Common myeloid progenitor, CD34-positive (primary cell): ENCODE measurements around the gene ASAP2.

Experiments used
- CTCF ChIA-PET: fragments of 350-600 bp; sonication (Branson Sonifier 250); formaldehyde crosslinking; loops from one replicate; lab custom pipeline; 2021; ENCODE audit warnings: antibody characterized with exemption; lab: Charles Lee
- POLR2A ChIA-PET: fragments of 350-600 bp; sonication (Branson Sonifier 250); formaldehyde crosslinking; loops from one replicate; lab custom pipeline; 2021; ENCODE audit warnings: antibody characterized with exemption; lab: Charles Lee
- DNase-seq, 3 donors: peaks; one replicate each; pipeline versions ENCODE4 v3.0.0 to v3.0.0-alpha.2; 2013
- H3K27ac ChIP-seq, 2 experiments: 1 replicate in 1 of 2; 2 replicates in 1 of 2; pipeline ENCODE4 v1.7.0; 2013; ENCODE audit warnings: inconsistent platforms in 2 of 2, low read length in 2 of 2, mild to moderate bottlenecking in 2 of 2, low read depth in 1 of 2, moderate library complexity in 1 of 2; ENCODE audit not compliant: severe bottlenecking in 2 of 2, insufficient read depth in 1 of 2, poor library complexity in 1 of 2
- H3K27me3 ChIP-seq, 5 experiments: replicated peaks in 2 of 5; 1 replicate in 3 of 5; 2 replicates in 2 of 5; pipeline versions ENCODE4 v1.6.1 to v1.7.0; 2013; ENCODE audit warnings: low read length in 4 of 5, mild to moderate bottlenecking in 2 of 5, moderate library complexity in 2 of 5, inconsistent platforms in 1 of 5; ENCODE audit not compliant: insufficient read depth in 5 of 5, control insufficient read depth in 4 of 5
- H3K36me3 ChIP-seq, 4 experiments: 1 replicate in 2 of 4; 2 replicates in 2 of 4; pipeline versions ENCODE4 v1.6.1 to v1.7.0; 2013; ENCODE audit warnings: low read length in 3 of 4, control low read depth in 1 of 4, mild to moderate bottlenecking in 1 of 4; ENCODE audit not compliant: control insufficient read depth in 4 of 4, insufficient read depth in 4 of 4
- H3K4me1 ChIP-seq, 4 experiments: 1 replicate in 3 of 4; 2 replicates in 1 of 4; pipeline versions ENCODE4 v1.6.1 to v1.7.1; 2013; ENCODE audit warnings: low read length in 3 of 4, mild to moderate bottlenecking in 3 of 4, control low read depth in 1 of 4, inconsistent platforms in 1 of 4, moderate library complexity in 1 of 4; ENCODE audit not compliant: control insufficient read depth in 4 of 4, insufficient read depth in 4 of 4; ENCODE audit errors: control extremely low read depth in 1 of 4
- H3K4me3 ChIP-seq, 7 experiments: 1 replicate in 4 of 7; 2 replicates in 3 of 7; pipeline versions ENCODE4 v1.5.1 to v1.7.0; 2013; ENCODE audit warnings: mild to moderate bottlenecking in 7 of 7, low read length in 6 of 7, moderate library complexity in 6 of 7, inconsistent platforms in 2 of 7, low read depth in 2 of 7, control low read depth in 1 of 7; ENCODE audit not compliant: insufficient read depth in 4 of 7, control insufficient read depth in 1 of 7; ENCODE audit errors: extremely low read depth in 1 of 7
- H3K9me3 ChIP-seq, 5 experiments: 1 replicate in 4 of 5; 2 replicates in 1 of 5; pipeline versions ENCODE4 v1.6.1 to v1.7.1; 2013; ENCODE audit warnings: low read length in 4 of 5, mild to moderate bottlenecking in 2 of 5, inconsistent platforms in 1 of 5, low read depth in 1 of 5, moderate library complexity in 1 of 5; ENCODE audit not compliant: control insufficient read depth in 4 of 5, insufficient read depth in 2 of 5; ENCODE audit errors: control extremely low read depth in 1 of 5
- WGBS: methylation state at CpG from one replicate; pipeline ENCODE4 v1.1.5; 2013; ENCODE audit not compliant: insufficient coverage; 5-methylcytosine and 5-hydroxymethylcytosine counted together

The ASAP2 gene

GRCh38 chr2:9250498-9251153, 44.0 kb downstream of the ASAP2 start:
- Histone ChIP-seq H3K27ac (no peak overlapping the region), H3K9me3 (no peaks in the 10 kb centered on the region), H3K27me3 (no peaks in the 10 kb centered on the region), H3K36me3 (no peaks in the 10 kb centered on the region), H3K4me1 (peaks cover 0 to 8% (median 2%) of the 10 kb centered on the region in 4 experiments), H3K4me3 (no peak overlapping the region)
- CTCF ChIA-PET = no interaction called here
- DNase-seq = no peak
- POLR2A ChIA-PET = no interaction called here
- 94% methylated on average over 12 of the region's 12 CpGs for WGBS

DNA sequence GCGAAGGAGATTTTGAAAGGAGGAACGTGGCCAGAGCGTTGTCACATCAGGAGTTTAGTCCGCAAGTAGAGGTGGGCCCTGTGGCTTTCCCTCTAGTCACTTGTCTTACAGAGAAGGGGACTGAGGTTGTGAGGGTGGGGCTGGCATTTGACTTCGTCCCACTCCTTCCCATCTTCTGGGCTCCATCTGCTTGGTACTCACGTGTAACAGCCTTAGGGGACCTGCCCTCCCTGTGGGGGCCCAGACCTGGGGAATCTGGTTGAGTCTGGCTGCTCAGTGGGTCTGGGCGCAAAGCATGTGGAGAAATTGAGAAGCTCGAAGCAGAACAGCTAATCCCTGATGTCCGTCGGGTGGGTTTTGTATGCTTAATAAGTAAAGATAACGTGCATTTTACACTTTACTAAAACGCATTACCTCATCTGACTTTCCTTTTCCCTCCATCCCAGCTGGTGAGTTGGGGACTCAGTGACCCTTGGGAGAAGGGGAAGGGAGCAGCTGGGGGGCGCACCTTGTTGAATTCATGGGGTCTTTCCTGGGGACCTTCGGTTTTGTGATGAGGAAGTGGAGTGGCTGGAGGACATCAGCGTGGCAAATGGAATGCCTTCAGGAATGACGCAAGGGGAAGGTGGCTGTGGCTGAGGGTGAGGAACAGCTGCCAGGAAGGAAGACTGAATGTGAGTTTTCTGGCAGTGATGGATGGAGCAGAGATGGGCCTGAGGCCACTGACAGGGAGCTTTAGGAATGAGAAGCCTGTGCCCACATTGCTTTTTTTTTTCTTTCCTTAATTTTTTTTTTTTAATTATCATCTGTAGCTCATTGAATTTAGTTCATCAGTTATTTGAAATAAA, 44.8 kb downstream of the ASAP2 start:
- H3K4me1 ChIP-seq = peaks cover 0 to 8% (median 2%) of the 10 kb centered on the region in 4 experiments
- H3K4me3 ChIP-seq = no peak overlapping the region
- H3K27ac ChIP-seq = no peak overlapping the region
- no peak for DNase-seq
- ChIA-PET CTCF (no interaction called here), POLR2A (no interaction called here)
- whole genome bisulfite sequencing = 66% methylated on average over 9 of the region's 16 CpGs
- H3K9me3 ChIP-seq = no peaks in the 10 kb centered on the region
- no peaks in the 10 kb centered on the region for H3K27me3 ChIP-seq
- H3K36me3 ChIP-seq = no peaks in the 10 kb centered on the region

DNA sequence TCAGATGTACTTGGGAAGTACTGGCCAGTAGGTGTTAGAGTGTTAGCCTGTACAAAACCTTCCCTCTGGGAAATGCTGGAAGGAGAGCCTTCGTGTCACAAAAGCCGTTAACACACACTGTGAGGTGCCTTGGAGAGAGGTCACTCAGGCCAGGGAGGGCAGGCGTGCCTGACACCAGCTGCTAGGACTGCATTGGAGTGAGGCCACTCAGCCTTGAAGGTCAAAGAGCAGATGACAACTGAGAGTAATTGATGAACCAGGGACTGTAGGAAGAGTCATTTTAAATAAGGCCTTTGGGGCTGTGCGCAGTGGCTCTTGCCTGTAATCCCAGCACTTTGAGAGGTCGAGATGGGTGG, 45.4 kb downstream of the ASAP2 start:
- DNase-seq = no peak
- Histone ChIP-seq H3K4me1 (peaks cover 0 to 8% (median 2%) of the 10 kb centered on the region in 4 experiments), H3K27me3 (no peaks in the 10 kb centered on the region), H3K27ac (no peak overlapping the region), H3K4me3 (no peak overlapping the region), H3K36me3 (no peaks in the 10 kb centered on the region), H3K9me3 (no peaks in the 10 kb centered on the region)
- POLR2A ChIA-PET = no interaction called here
- 98% methylated on average over 5 of the region's 5 CpGs for WGBS
- CTCF ChIA-PET = interaction anchor here (0.7 kb wide), 2 partner anchors 22 to 166 kb away, joined by 3 read pairs; no protein-coding TSS in a partner anchor

DNA sequence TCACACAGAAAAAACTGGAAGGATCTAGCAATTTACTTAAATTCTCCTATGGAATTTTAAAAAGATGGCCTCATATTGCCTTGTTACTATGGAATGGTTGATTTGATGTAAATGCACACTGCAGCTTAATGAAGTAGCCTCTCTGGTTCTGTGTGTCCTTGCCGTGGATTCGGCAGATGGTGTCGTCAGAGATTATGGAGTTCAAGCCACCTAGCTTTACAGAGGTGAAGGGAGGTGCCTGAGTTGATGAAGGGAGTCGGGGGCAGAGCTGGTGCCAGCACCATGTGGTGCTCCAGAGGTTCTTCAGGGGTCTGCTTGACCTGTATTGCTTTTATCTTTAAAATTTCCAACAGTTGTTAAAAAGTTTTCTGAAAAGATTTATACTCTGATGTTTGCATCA, 48.8 kb downstream of the ASAP2 start:
- H3K27ac ChIP-seq = no peak overlapping the region
- H3K27me3 ChIP-seq = no peaks in the 10 kb centered on the region
- no peak overlapping the region for H3K4me3 ChIP-seq
- 100% methylated on average over 2 of the region's 4 CpGs for WGBS
- H3K4me1 ChIP-seq = peaks cover 0 to 13% (median 10%) of the 10 kb centered on the region in 4 experiments
- ChIA-PET CTCF (no interaction called here), POLR2A (no interaction called here)
- DNase-seq = no peak
- no peaks in the 10 kb centered on the region for H3K36me3 ChIP-seq
- H3K9me3 ChIP-seq = no peaks in the 10 kb centered on the region

- Histone ChIP-seq H3K9me3 (no peaks in the 10 kb centered on the region), H3K4me1 (peaks cover 0 to 13% (median 12%) of the 10 kb centered on the region in 4 experiments), H3K36me3 (no peaks in the 10 kb centered on the region), H3K4me3 (no peak overlapping the region), H3K27ac (no peak overlapping the region), H3K27me3 (no peaks in the 10 kb centered on the region)
- CTCF ChIA-PET = no interaction called here
- POLR2A ChIA-PET = no interaction called here
- WGBS = 93% methylated on average over 4 of the region's 4 CpGs
- DNase-seq = no peak
Measured at GRCh38 chr2:9256147-9256546, 49.5 kb downstream of the ASAP2 start.

DNA sequence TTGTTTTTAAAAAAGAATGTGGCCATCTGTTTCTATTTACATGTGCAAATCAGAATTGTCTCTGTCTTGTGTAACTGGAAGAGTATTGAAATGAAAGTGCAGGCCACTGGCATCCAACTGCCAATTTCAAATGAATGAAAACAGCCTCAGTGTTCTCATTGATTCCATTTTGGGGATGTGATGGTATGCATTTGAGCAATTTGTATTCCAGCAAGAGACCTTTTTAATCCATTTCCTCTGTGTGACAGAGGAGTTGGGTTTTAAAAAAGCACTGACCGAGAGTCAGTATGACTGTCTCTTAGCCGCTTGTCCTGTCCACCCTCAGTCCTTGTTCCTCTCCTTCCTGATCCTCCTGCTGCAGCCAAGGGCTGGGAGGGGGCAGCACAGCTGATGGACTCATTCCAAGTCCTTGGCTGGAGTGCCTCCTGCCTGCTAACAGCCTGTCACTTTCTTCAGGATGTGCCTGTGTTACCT, 50.0 kb downstream of the ASAP2 start:
- ChIA-PET POLR2A (no interaction called here), CTCF (no interaction called here)
- H3K4me1 ChIP-seq = peaks cover 0 to 13% (median 11%) of the 10 kb centered on the region in 4 experiments
- H3K27me3 ChIP-seq = no peaks in the 10 kb centered on the region
- no peak overlapping the region for H3K4me3 ChIP-seq
- no peaks in the 10 kb centered on the region for H3K9me3 ChIP-seq
- DNase-seq = no peak
- H3K27ac ChIP-seq = no peak overlapping the region
- WGBS = 96% methylated on average over 2 of the region's 2 CpGs
- no peaks in the 10 kb centered on the region for H3K36me3 ChIP-seq

- CTCF ChIA-PET = interaction anchor here (0.6 kb wide), 1 partner anchor 501 kb away, joined by 3 read pairs; no protein-coding TSS in a partner anchor
- H3K4me3 ChIP-seq = no peak overlapping the region
- POLR2A ChIA-PET = no interaction called here
- WGBS = 89% methylated on average over 7 of the region's 7 CpGs
- DNase-seq = no peak
- no peaks in the 10 kb centered on the region for H3K9me3 ChIP-seq
- peaks cover 2 to 19% (median 11%) of the 10 kb centered on the region in 4 experiments for H3K4me1 ChIP-seq
- no peak overlapping the region for H3K27ac ChIP-seq
- no peaks in the 10 kb centered on the region for H3K27me3 ChIP-seq
- no peaks in the 10 kb centered on the region for H3K36me3 ChIP-seq
Measured at GRCh38 chr2:9258501-9258900, 51.9 kb downstream of the ASAP2 start.
